K562 (cell line): ENCODE results near the gene RERE. TPM values are rescaled to one million over a fixed set of nuclear protein-coding genes. Genes with fewer than 3 reads are reported as not detected.

Source experiments
- NCOR1 ChIP-seq: fragments of 450-650 bp; IDR thresholded peaks from 2 replicates; pipeline ENCODE4 v1.6.1; 2016; ENCODE audit warnings: mild to moderate bottlenecking, moderate library complexity
- NFIC ChIP-seq: fragments of 450-650 bp; IDR thresholded peaks from 2 replicates; pipeline ENCODE4 v1.6.1; 2017; ENCODE audit warnings: mild to moderate bottlenecking, inconsistent platforms
- RFX5 ChIP-seq: IDR thresholded peaks from 2 replicates; pipeline ENCODE4 v1.6.1; 2011; ENCODE audit warnings: low read depth, mild to moderate bottlenecking, improper control_type of control experiment, low read length
- ZNF165 ChIP-seq: fragments of 250-450 bp; sonication (Bioruptor Pico); IDR thresholded peaks from 2 replicates; pipeline ENCODE4 v1.4.0; 2020; ENCODE audit warnings: borderline replicate concordance
- polyA plus RNA-seq, 8 experiments: library from polyadenylated mRNA; depleted of rRNA in 4 of 8; stranded (reverse) in 5 of 8; unstranded in 3 of 8; fragments of >200 nt; fragmentation: Nextera tagmentation in 2 of 8; fragmentation: Illumina TruSeq in 1 of 8; extraction: Ambion mirVana in 2 of 8; extraction: Trizol in 1 of 8; gene quantifications; 2 replicates each; pipeline versions ENCODE4 v1.2.1 to v1.2.3, GENCODE V29; 2011 to 2014; ENCODE audit warnings: inconsistent platforms in 1 of 8, missing spikeins in 1 of 8
- total RNA-seq, 7 experiments: library from RNA; depleted of rRNA in 6 of 7; stranded (reverse); fragments of >200 nt in 6 of 7; fragmentation: Illumina TruSeq in 2 of 7; extraction: Trizol in 2 of 7; gene quantifications; 2 replicates each; pipeline versions ENCODE4 v1.2.1 to v1.2.3, GENCODE V29; 2011 to 2021; ENCODE audit warnings: low replicate concordance in 1 of 7
- TF ChIP-seq, protein P1 (sequence below): fragments of 450-650 bp; IDR thresholded peaks from 2 replicates; pipeline ENCODE4 v1.6.1; 2016; ENCODE audit warnings: mild to moderate bottlenecking, moderate library complexity
- TF ChIP-seq, protein P2 (sequence below), 2 experiments: fragments of 450-650 bp in 1 of 2; sonication (generic) in 1 of 2; formaldehyde crosslinking in 1 of 2; IDR thresholded peaks in 1 of 2; conservative IDR thresholded peaks in 1 of 2; 2 replicates each; pipeline versions ENCODE4 v1.6.1 to v1.8.1; 2016 to 2023; ENCODE audit warnings: mild to moderate bottlenecking in 2 of 2, moderate library complexity in 2 of 2, inconsistent platforms in 1 of 2, missing genetic modification reagents in 1 of 2
- TF ChIP-seq, protein P3 (sequence below), 2 experiments: fragments of 250-450 bp in 1 of 2; fragments of 450-650 bp in 1 of 2; sonication (Bioruptor Pico) in 1 of 2; IDR thresholded peaks; 2 replicates each; pipeline versions ENCODE4 v1.6.1 to v1.8.0; 2016 to 2021; ENCODE audit warnings: mild to moderate bottlenecking in 2 of 2, moderate library complexity in 2 of 2, missing compliant biosample characterization in 1 of 2, missing genetic modification characterization in 1 of 2

RERE gene
- total and polyA plus RNA-seq, 9 of the 15 experiments (the other 6 are each of a cell fraction or from before 2014, with no cell fraction given), result 3.0 to 51.5 (median 13.4) TPM

DNA sequence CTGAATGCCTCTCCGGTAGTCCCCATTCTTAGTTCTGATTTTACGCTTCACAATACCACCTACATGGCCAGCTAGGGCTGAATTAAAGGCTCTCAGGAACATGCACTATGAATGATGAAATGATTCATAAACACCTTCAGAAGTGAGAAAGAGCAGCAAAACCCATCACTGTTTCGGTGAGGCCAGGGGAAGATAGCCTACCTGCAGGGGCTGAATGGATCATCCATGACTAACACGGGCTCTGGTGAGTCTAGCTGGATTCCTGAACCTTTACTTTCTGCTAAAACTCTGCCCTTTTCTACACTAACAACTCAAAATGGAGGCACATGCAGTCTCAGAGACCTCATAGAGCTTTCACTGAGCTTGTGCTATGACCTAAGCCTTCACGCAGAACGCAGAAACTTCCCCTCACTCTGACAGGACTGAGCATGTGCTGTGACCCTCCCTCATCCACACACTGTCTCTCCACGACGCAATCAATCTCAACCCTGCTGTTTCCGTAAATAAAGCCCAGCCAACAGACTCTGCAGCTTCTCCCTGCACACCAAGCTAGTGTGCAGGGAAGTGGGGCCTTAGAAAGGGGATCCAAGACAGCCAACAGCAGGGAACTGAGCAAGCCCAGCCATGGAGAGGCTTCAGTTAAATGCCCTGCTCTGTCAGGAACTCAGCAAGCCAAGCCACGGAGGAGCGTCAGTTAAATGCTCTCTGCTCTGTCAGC lies 291.7 kb downstream of the RERE start (continued):
- TF ChIP-seq, protein P1, sequence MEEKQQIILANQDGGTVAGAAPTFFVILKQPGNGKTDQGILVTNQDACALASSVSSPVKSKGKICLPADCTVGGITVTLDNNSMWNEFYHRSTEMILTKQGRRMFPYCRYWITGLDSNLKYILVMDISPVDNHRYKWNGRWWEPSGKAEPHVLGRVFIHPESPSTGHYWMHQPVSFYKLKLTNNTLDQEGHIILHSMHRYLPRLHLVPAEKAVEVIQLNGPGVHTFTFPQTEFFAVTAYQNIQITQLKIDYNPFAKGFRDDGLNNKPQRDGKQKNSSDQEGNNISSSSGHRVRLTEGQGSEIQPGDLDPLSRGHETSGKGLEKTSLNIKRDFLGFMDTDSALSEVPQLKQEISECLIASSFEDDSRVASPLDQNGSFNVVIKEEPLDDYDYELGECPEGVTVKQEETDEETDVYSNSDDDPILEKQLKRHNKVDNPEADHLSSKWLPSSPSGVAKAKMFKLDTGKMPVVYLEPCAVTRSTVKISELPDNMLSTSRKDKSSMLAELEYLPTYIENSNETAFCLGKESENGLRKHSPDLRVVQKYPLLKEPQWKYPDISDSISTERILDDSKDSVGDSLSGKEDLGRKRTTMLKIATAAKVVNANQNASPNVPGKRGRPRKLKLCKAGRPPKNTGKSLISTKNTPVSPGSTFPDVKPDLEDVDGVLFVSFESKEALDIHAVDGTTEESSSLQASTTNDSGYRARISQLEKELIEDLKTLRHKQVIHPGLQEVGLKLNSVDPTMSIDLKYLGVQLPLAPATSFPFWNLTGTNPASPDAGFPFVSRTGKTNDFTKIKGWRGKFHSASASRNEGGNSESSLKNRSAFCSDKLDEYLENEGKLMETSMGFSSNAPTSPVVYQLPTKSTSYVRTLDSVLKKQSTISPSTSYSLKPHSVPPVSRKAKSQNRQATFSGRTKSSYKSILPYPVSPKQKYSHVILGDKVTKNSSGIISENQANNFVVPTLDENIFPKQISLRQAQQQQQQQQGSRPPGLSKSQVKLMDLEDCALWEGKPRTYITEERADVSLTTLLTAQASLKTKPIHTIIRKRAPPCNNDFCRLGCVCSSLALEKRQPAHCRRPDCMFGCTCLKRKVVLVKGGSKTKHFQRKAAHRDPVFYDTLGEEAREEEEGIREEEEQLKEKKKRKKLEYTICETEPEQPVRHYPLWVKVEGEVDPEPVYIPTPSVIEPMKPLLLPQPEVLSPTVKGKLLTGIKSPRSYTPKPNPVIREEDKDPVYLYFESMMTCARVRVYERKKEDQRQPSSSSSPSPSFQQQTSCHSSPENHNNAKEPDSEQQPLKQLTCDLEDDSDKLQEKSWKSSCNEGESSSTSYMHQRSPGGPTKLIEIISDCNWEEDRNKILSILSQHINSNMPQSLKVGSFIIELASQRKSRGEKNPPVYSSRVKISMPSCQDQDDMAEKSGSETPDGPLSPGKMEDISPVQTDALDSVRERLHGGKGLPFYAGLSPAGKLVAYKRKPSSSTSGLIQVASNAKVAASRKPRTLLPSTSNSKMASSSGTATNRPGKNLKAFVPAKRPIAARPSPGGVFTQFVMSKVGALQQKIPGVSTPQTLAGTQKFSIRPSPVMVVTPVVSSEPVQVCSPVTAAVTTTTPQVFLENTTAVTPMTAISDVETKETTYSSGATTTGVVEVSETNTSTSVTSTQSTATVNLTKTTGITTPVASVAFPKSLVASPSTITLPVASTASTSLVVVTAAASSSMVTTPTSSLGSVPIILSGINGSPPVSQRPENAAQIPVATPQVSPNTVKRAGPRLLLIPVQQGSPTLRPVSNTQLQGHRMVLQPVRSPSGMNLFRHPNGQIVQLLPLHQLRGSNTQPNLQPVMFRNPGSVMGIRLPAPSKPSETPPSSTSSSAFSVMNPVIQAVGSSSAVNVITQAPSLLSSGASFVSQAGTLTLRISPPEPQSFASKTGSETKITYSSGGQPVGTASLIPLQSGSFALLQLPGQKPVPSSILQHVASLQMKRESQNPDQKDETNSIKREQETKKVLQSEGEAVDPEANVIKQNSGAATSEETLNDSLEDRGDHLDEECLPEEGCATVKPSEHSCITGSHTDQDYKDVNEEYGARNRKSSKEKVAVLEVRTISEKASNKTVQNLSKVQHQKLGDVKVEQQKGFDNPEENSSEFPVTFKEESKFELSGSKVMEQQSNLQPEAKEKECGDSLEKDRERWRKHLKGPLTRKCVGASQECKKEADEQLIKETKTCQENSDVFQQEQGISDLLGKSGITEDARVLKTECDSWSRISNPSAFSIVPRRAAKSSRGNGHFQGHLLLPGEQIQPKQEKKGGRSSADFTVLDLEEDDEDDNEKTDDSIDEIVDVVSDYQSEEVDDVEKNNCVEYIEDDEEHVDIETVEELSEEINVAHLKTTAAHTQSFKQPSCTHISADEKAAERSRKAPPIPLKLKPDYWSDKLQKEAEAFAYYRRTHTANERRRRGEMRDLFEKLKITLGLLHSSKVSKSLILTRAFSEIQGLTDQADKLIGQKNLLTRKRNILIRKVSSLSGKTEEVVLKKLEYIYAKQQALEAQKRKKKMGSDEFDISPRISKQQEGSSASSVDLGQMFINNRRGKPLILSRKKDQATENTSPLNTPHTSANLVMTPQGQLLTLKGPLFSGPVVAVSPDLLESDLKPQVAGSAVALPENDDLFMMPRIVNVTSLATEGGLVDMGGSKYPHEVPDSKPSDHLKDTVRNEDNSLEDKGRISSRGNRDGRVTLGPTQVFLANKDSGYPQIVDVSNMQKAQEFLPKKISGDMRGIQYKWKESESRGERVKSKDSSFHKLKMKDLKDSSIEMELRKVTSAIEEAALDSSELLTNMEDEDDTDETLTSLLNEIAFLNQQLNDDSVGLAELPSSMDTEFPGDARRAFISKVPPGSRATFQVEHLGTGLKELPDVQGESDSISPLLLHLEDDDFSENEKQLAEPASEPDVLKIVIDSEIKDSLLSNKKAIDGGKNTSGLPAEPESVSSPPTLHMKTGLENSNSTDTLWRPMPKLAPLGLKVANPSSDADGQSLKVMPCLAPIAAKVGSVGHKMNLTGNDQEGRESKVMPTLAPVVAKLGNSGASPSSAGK, result peak; percentile 66
- TF ChIP-seq RFX5, result no peak
- TF ChIP-seq, protein P2, sequence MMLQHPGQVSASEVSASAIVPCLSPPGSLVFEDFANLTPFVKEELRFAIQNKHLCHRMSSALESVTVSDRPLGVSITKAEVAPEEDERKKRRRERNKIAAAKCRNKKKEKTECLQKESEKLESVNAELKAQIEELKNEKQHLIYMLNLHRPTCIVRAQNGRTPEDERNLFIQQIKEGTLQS (IDR thresholded peaks at IDR 0.05), result peak; percentile 34
- TF ChIP-seq, protein P2 (CRISPR knock-in tag; conservative IDR thresholded peaks at IDR 0.05), result no peak
- TF ChIP-seq, protein P3, sequence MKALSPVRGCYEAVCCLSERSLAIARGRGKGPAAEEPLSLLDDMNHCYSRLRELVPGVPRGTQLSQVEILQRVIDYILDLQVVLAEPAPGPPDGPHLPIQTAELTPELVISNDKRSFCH (CRISPR knock-in tag; IDR thresholded peaks at IDR 0.05), result no peak
- TF ChIP-seq, protein P3 (tag; IDR thresholded peaks at IDR 0.05), result peak; percentile 65; the same call in 1 of the 2 replicates
- TF ChIP-seq ZNF165 (CRISPR knock-in tag), result no peak
- TF ChIP-seq NFIC, result no peak
- TF ChIP-seq NCOR1, result peak; percentile 40; the same call in 1 of the 2 replicates
